GM12801 (cell line): Measurements from ENCODE around the gene BAZ2B.

Source experiments
- CTCF ChIP-seq: IDR thresholded peaks from one replicate; pipeline ENCODE4 v1.5.1; 2011; ENCODE audit warnings: control low read depth; ENCODE audit not compliant: insufficient read length; ENCODE audit errors: extremely low read depth

The BAZ2B gene

DNA sequence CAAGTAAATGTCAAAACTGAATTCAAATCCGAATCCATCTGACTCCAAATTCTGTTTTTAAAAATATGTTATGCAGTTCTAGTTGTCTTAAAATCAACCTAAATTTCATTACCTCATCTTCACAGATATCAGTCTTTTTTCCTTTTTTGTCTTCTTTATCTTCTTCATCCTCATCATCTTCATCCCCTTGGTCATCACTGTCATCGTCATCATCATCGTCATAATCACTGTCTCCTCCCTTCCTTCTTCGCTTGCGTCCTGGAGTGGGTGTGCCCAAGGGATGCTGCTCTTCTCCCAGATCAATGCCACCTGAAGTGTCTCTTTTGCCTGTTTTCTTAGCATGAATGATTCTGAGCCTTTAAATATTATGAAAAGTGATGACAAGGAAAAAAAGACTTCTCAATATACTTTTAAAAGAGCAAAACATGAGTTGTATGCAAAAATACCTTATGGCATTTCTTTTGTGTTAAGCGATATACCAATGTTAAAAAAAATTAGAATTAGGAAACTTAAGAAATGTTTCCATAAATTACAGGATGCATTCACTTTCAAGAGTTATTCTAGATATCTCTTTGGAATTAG, 233.8 kb downstream of the BAZ2B start:
- TF ChIP-seq CTCF, result no peak

GRCh38 chr2:159381574-159381973, 234.8 kb downstream of the BAZ2B start:
- TF ChIP-seq CTCF, result no peak

- TF ChIP-seq CTCF, result no peak
These were observed 235.6 kb downstream of the BAZ2B start for GRCh38 chr2:159380685-159381239.

GRCh38 chr2:159379181-159379580, 237.2 kb downstream of the BAZ2B start:
- TF ChIP-seq CTCF, result no peak

DNA sequence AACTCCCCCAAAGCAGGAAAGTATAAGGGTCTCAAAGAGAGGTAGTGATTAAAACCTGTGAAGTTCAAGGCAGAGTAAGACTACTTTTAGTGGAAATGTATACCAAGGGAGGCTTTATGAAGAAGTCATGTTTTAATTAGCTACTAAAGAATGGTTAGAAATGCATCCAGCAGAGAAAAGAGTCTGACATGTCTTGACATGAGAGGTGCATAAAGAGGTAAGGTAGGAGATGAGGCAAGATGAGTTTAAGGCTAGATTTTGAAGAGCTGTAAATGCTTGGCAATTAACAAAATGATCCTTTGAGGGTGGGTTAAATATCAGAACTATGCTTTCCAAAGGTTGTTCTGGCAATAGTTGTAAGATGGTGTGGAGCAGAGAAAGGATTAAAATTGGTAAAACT, 241.1 kb downstream of the BAZ2B start:
- TF ChIP-seq CTCF, result no peak

GRCh38 chr2:159371506-159371905, 244.8 kb downstream of the BAZ2B start:
- TF ChIP-seq CTCF, result no peak

DNA sequence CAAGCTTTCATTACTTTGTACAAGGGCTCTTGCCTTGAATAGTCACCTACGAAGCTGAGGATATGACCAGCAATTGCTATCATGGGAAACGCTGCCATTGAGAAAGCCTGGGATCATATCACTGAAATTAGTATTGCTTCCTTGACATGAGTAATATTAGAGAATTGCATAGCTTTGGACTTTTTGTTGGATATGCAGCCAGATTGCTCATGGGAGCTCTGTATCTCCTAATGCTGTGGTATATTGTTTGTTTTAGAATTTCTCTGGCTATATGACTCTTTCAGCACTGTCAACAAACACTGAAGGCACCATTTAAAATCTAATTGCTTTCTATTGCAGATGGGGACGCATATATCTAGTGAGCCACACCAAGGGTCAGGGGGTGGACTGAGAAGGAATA, 249.8 kb downstream of the BAZ2B start:
- TF ChIP-seq CTCF, result no peak
